ENCODE data around the gene LPGAT1. TPM values are rescaled to one million over a fixed set of nuclear protein-coding genes. Genes with fewer than 3 reads are reported as not detected.

The LPGAT1 gene
- total and polyA plus RNA-seq, 8 donors, result 17.1 to 47.1 (median 20.7) TPM

DNA sequence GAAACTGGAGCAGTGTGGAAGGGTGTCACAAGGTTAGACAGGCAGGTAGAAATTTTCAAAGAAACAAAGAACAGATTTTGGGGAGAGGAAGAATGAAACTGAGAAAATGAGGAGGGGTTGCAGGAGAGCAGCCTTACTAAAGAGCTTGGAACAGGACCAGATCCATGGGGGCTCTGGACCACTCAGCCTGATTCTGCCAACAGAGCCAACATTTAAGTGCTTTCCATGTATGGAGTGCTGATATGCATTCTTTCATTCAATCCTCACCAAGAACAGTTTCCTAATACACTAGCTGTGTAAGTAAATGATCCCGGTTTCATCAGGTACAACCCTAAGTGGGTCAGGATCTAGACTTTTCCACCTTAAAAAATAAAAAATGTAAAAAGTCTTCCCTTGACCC is 16.2 kb downstream of the LPGAT1 start:
- no peak for DNase-seq
- intact Hi-C loops (cut with DNase I), result no loop called here
- H3K9me3 ChIP-seq, result no peaks in the 10 kb centered on the region
- TF ChIP-seq, protein P1, sequence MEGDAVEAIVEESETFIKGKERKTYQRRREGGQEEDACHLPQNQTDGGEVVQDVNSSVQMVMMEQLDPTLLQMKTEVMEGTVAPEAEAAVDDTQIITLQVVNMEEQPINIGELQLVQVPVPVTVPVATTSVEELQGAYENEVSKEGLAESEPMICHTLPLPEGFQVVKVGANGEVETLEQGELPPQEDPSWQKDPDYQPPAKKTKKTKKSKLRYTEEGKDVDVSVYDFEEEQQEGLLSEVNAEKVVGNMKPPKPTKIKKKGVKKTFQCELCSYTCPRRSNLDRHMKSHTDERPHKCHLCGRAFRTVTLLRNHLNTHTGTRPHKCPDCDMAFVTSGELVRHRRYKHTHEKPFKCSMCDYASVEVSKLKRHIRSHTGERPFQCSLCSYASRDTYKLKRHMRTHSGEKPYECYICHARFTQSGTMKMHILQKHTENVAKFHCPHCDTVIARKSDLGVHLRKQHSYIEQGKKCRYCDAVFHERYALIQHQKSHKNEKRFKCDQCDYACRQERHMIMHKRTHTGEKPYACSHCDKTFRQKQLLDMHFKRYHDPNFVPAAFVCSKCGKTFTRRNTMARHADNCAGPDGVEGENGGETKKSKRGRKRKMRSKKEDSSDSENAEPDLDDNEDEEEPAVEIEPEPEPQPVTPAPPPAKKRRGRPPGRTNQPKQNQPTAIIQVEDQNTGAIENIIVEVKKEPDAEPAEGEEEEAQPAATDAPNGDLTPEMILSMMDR (IDR thresholded peaks at IDR 0.05), result no peak
- peaks cover 0 to 17% of the 10 kb centered on the region in 2 donors for H3K36me3 ChIP-seq
- H3K4me1 ChIP-seq, result peaks cover 0 to 51% of the 10 kb centered on the region in 2 donors
- no peak overlapping the region for H3K4me3 ChIP-seq
- ATAC-seq, result no peak
- H3K27ac ChIP-seq, result peak overlapping the region in 1 of 2 donors; percentile 24
- H3K27me3 ChIP-seq, result no peaks in the 10 kb centered on the region

DNA sequence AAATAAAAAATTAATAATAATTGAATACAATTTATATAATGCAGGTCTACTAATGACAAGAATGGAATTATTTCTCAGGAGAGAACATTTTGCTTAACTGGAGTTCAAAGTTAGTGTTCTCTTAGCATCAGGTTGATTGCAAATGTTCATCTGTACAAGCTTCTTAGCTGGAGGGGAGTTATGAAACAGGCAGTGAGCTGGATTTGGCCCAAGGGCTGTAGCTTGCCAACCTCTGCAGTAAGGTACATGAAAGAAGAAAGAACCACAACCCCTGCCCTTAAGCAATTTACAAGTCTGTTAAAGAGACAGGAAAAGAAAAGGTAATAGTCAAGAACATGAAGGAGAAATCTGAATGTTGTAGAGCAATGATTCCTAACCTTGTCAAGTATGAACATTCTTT is 17.0 kb downstream of the LPGAT1 start:
- no peaks in the 10 kb centered on the region for H3K27me3 ChIP-seq
- intact Hi-C loops (cut with DNase I), result no loop called here
- H3K36me3 ChIP-seq, result peaks cover 0 to 13% of the 10 kb centered on the region in 2 donors
- ATAC-seq (peak; percentile 72), DNase-seq (no peak)
- H3K9me3 ChIP-seq, result no peaks in the 10 kb centered on the region
- H3K4me1 ChIP-seq, result peaks cover 0 to 51% of the 10 kb centered on the region in 2 donors
- H3K27ac ChIP-seq, result peak overlapping the region in 1 of 2 donors; percentile 24
- TF ChIP-seq, protein P1 (IDR thresholded peaks at IDR 0.05), result no peak
- no peak overlapping the region for H3K4me3 ChIP-seq

DNA sequence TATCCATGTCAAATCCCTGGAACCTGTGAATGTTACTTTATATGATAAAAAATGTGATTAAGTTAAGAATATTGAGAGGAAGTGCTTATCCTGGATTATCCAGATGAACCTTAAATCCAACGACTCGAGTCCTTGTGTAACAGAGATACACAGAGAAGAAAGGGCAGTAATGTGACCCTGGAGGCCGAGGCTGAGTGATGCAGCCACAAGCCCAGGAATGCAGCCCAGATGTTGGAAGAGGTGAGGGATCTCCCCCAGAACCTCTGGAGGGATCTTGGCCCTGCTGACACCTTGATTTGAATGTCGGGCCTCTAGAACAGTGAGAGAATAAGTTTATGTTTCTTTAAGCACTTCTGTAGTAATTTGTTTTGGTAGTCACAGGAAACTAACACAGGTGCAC is 18.0 kb downstream of the LPGAT1 start:
- Histone ChIP-seq H3K4me3 (no peak overlapping the region), H3K4me1 (peaks cover 0 to 51% of the 10 kb centered on the region in 2 donors), H3K27ac (no peak overlapping the region), H3K27me3 (no peaks in the 10 kb centered on the region), H3K36me3 (peaks cover 0 to 12% of the 10 kb centered on the region in 2 donors), H3K9me3 (no peaks in the 10 kb centered on the region)
- intact Hi-C loops (cut with DNase I), result no loop called here
- ATAC-seq, result no peak
- TF ChIP-seq, protein P1 (IDR thresholded peaks at IDR 0.05), result no peak
- DNase-seq, result no peak

DNA sequence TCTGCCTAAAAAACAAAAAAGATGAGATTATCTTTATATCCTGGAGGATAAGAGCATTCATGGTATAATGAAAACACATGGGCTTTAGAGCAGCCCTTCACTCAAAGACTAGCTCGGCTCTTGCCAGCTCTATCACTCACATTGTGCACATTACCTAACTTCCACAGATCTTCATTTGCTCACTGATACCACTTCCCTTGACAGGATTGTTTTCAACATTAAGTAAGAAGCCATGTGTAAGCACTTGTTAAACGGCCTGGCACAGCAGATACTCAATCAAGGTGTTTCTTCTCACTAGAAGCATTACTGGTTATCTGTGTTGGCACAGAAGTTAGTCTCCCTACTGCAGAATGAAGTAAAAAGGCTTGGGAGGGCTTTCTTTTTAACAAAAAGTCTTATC is 18.7 kb downstream of the LPGAT1 start:
- Histone ChIP-seq H3K9me3 (no peaks in the 10 kb centered on the region), H3K4me3 (no peak overlapping the region), H3K27me3 (no peaks in the 10 kb centered on the region), H3K4me1 (peaks cover 0 to 48% of the 10 kb centered on the region in 2 donors), H3K27ac (peak overlapping the region in 1 of 2 donors; percentile 39), H3K36me3 (peaks cover 0 to 12% of the 10 kb centered on the region in 2 donors)
- ATAC-seq, result no peak
- intact Hi-C loops (cut with DNase I), result no loop called here
- DNase-seq, result no peak
- TF ChIP-seq, protein P1 (IDR thresholded peaks at IDR 0.05), result no peak

GRCh38 chr1:211811126-211811525 is 19.4 kb downstream of the LPGAT1 start:
- TF ChIP-seq, protein P1 (IDR thresholded peaks at IDR 0.05), result no peak
- peaks cover 0 to 42% of the 10 kb centered on the region in 2 donors for H3K4me1 ChIP-seq
- H3K27ac ChIP-seq, result peak overlapping the region in 1 of 2 donors; percentile 39
- ATAC-seq (no peak), DNase-seq (no peak)
- H3K9me3 ChIP-seq, result no peaks in the 10 kb centered on the region
- intact Hi-C loops (cut with DNase I), result no loop called here
- H3K36me3 ChIP-seq, result peaks cover 0 to 13% of the 10 kb centered on the region in 2 donors
- no peak overlapping the region for H3K4me3 ChIP-seq
- no peaks in the 10 kb centered on the region for H3K27me3 ChIP-seq
